Activated T-cell treated with anti-CD3 and anti-CD28 coated beads, Interleukin-2, amount 50 U/mL, for 48 hours (primary cell): Measurements from ENCODE around the gene ATG4C.

ENCODE experiments used
- DNase-seq, 2 experiments: peaks; one replicate each; pipeline ENCODE4 v3.0.0-alpha.2; 2020

Gene ATG4C

DNA sequence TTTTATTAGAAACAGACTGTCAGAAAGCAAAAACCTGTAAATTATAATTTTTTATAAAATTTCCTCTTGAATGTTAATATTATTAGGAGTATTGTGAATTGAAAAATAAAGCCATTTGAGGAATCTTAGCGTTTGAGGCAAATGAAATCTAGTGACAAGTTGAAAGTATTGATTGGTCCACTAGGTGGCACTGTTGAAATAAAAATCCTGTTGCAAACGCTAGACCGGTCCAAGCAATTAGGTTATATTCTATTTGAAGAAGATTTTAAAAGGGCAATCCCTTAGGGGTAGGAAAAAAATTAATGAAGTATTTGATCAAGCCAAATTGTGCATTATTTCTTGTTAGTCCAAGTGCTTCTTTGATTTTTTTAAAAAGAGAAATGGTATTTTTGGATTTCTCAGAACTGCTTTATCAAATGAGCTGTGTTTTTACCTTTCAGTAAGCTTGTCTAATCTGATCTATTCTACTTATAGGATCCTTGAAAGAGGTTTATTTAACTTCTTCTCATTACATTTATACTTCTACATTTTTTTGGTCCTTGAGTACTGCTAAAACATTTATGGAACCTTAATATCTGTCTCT lies 57.7 kb downstream of the ATG4C start:
- DNase-seq, result no peak

GRCh38 chr1:62844030-62844429 lies 60.1 kb downstream of the ATG4C start:
- DNase-seq, result no peak

- DNase-seq, result no peak
These were observed 65.1 kb downstream of the ATG4C start for GRCh38 chr1:62849031-62849430.

GRCh38 chr1:62852253-62852652 lies 68.3 kb downstream of the ATG4C start:
- DNase-seq, result no peak

- DNase-seq, result no peak
These were observed 73.0 kb downstream of the ATG4C start for GRCh38 chr1:62856960-62857359.

DNA sequence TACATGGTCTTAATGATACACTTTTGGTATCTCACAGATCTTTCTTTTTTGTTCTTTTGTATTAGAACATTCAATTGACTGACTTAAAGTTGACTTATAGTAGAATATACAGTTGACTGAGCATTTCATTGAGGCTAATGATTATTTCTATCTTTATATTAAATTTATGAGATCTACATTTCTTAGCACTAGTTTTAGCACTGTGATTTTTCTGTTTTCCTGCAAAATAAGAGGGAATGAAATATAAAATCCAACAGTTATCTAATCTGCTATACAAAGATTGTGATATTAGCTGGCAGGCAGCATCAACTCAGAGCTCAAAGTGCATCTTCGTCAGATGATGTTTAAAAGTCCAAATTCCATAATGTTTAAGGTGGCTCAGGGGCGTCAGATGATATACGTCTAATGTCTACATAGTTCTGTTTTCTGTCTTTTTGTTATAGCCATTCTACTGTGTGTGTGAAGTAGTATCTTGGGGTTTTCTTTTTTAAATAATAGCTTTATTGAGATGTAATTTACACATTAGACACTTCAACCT lies 85.4 kb downstream of the ATG4C start:
- DNase-seq, result no peak

- no peak for DNase-seq
These were observed 86.2 kb downstream of the ATG4C start for GRCh38 chr1:62870148-62870547.

DNA sequence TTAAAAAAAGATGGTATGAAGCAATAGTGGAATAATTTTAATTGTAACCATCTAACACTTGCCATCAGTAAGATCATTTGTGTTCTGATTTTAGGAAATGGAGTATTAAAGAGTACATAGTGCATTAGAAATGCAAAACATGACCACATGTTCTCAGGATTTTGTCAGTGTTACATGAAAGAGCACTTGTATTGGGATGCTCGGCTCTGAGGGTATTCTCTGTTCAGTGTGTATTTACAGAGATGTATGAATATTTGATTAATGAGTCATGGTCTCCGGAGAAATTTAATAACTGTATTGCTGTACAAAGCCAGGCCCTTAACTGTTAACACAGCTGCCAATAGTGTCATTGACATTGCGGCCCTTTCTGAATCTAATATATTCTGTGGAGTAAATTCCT lies 91.7 kb downstream of the ATG4C start:
- DNase-seq, result no peak

GRCh38 chr1:62876535-62876934 lies 92.6 kb downstream of the ATG4C start:
- no peak for DNase-seq

DNA sequence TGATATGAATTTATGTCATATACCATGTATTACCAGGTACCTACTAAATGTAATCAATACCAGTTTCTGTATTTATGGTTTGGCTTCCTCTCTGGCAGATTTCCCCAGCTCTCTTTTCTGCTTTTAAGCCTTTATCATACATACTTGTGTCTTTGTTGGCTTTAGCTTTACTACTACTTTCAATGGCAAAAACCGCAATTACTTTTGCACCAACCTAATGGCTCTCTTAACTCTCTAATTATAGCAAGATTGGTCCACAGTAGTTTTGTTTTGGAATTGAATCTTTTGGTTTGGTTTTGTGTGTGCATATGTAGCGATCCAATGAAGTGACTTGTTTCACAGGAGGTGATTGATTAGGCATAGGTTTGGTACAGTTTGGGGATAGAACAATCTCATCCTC lies 93.6 kb downstream of the ATG4C start:
- no peak for DNase-seq

DNA sequence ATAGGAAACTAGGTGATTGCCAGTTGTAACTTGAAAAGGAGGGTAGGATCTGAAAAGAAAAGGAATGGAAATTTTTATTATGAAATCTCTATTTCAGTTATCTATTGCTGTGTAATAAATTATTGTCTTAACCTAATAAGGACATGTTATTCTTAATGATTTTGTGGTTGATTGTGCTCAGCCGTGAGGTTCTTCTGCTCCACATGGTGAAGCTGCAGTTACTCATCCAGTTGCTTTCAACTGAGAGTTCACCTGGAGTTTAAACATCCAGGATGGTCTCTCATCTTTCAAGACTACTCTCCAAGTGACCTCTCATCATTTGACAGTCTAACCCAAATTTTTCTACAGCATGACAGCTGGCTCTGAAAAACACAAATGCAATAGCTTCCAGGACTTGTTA lies 96.0 kb downstream of the ATG4C start:
- no peak for DNase-seq

- DNase-seq, result no peak
These were observed 98.5 kb downstream of the ATG4C start for GRCh38 chr1:62882201-62883104.

DNA sequence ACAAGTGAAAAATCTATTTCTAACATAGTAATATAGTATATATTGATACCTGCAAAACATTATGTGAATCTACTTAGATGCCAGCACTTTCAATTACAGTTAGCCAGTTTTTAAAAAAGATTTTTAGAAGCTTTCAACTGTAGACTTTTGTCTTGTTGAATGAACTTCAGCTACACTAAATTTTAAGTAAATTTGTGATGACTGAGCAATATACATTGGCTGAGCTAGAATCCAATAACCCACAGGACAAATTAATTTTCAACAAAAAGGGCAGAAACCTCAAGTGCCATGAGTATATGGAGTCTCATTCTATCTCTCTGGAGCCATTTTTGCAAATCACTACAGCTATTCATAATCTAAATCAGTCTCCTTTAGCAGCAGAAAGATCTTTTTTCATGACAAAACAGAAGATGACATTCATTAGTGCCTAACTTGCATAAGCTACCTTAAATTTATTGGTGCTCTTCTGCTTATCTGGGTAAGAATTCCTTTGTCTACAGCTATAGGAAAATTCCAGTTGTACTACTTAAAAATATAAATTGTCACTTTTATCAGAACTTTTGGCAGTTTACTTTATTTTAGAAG lies 100.3 kb downstream of the ATG4C start:
- DNase-seq, result no peak

GRCh38 chr1:62887799-62888507 lies 104.0 kb downstream of the ATG4C start:
- no peak for DNase-seq

DNA sequence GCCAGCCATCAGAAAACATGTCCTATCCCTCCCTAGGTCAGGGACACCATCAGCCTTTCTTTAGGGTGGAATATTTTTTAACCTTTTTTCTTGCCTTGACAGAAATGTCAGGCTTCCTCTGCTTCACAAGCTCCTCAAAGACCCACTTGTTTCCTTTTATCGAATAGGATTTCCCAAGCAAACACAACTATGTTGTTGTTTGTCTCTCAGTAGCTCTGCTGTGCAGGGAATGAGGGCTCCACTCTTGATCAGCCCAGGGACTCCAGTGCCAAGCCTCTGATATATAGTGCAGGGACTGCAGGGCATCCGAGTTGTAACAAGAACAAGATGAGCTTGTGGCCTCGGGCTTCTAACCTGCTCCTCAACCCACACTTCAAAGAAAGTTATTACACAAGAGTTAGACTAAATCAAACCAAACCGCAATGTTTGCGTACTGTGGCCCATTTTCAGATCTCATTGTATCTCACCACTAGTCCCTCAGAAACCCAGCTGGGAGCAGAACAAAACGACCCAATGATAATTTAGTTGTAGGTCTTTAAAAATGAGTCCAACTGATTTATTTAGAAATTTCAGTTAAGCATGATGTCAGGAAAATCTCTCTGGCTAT lies 108.1 kb downstream of the ATG4C start:
- no peak for DNase-seq

DNA sequence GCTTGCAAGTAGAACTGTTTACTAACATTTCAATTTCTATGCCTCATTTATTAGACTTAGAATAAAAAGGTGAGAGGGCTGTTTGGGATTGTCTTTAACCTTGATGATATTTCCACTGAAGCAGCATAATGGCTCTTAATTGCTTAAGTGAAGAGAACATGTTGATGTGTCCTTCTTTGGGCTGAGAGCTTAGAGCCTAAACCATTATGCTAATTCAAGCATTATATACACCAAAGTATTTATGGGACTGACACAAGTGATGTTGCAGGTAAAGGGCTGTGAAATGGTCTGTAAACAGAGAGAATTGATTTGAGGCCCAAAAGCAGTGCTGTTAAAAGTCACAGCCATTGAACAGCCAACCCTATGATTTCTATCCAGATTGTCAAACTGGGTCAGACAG lies 113.9 kb downstream of the ATG4C start:
- no peak for DNase-seq

GRCh38 chr1:62900566-62900965 lies 116.6 kb downstream of the ATG4C start:
- DNase-seq, result no peak

DNA sequence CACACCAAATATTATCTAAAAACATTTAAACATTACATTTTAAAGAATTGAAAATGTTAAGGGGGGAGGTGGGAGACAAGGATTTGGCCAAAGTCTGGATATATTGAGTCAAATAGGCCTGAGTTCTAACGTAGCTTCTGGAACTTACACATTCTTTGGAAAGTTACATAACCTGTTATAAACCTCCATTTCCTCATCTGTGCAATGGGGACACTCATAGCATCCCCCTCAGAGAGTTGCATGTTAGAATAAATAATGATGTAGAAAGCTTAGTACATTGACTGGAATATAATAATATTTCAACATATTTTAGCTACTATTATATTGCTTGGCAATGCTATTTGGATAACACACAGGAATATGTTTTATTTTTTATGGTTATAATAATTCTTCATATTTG lies 117.7 kb downstream of the ATG4C start:
- DNase-seq, result no peak

DNA sequence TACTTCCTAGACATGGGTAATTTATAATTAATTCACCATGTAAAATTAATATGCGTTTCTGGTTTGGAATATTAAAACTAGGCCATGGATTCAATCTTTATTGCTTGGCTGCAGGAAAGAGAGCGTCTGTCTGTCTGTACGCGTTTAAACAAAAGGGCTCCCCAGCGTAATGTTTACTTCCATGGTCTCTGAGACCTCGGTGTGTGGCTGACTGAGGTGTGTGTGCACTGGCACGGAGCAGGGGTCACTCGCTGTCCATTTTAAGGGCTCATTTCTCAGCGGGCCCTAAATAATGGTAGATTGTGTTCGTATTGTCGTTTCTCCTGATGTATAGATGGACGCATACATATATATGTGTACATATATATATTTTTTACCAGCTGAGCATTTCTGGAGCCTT lies 119.6 kb downstream of the ATG4C start:
- DNase-seq, result no peak

DNA sequence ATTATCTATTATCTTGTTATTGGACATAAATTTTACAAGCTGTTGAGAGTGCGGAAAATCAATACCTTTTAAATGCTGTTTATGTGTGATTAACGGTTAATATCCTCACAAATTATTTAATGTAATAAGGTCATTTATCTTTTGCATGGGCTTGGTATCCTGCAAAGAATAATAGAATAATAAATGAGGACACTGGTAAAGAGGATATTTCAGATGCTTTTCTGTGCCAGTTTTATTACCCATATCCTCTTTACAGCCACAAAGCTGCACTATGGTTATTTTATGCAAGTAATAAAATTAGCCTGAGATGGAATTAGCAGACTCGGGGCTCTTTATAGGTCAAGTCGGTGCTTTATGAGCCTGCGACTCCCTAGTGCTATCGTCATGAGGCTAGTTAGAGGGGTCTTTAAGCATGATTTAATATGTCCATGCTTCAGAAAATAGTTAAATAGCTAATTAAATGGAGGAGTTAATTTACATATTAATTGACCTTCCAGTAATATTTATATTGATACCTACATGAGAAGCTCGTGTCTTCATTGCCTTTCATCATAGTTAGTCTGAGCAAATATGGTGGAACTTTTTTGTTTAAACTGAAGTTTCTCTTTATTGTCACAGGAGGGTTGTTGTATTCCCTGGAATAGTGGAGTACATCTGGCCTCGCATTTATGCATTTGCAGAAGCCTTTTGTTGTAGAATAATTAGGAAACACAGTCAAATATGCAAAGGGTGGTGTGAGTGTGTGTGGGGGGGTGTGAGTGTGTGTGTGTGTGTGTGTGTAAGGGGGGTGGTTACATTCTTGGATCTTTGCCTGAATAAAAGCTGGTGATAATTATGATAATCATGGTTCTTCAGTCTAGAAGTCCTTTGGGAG lies 120.3 kb downstream of the ATG4C start:
- no peak for DNase-seq

DNA sequence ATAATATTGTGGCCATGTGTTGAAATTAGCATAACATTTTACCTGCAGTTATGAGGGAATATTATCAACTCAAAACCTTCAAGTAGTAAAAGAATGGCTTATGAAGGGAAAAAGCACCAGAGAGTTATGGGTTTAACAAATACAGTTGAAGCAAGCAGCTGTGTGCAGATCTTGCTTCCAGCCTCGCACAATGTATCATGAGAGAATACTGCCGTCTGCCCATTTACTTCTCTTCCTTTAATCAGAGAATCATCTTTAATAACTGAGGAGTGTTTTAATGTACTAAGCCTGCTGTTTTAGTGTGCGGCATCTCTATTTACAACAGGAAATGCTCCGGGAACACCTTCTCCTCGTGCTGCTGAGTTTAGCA lies 120.9 kb downstream of the ATG4C start:
- no peak for DNase-seq

GRCh38 chr1:62905309-62905708 lies 121.4 kb downstream of the ATG4C start:
- no peak for DNase-seq
